GM23248 (cell line): ENCODE data around the gene PTS. TPM values are rescaled to one million over a fixed set of nuclear protein-coding genes. Genes with fewer than 3 reads are reported as not detected.
A peak's percentile ranks its signal among the peaks of the same experiment; 100 is the strongest.

ENCODE experiments used
- DNase-seq: peaks from one replicate; pipeline ENCODE4 v3.0.0-alpha.2; 2015
- H2AFZ ChIP-seq: fragments of 200-600 bp; sonication (generic); 2 replicates; pipeline ENCODE4 v1.6.1; 2016; ENCODE audit warnings: antibody characterized with exemption
- H3F3A ChIP-seq: fragments of 200-600 bp; sonication (generic); 2 replicates; pipeline ENCODE4 v1.6.1; 2016; ENCODE audit warnings: mild to moderate bottlenecking, antibody characterized with exemption, mixed run types; ENCODE audit not compliant: insufficient read depth
- H3K27ac ChIP-seq: fragments of 200-600 bp; sonication (generic); 2 replicates; pipeline ENCODE4 v1.5.1; 2016; ENCODE audit warnings: mild to moderate bottlenecking
- H3K27me3 ChIP-seq: fragments of 200-600 bp; sonication (generic); replicated peaks from 2 replicates; pipeline ENCODE4 v1.6.1; 2016; ENCODE audit warnings: mild to moderate bottlenecking; ENCODE audit not compliant: insufficient read depth
- H3K36me3 ChIP-seq: fragments of 200-600 bp; sonication (generic); 2 replicates; pipeline ENCODE4 v1.6.1; 2016; ENCODE audit warnings: low read depth, mild to moderate bottlenecking
- H3K4me1 ChIP-seq: fragments of 200-600 bp; sonication (generic); 2 replicates; pipeline ENCODE4 v1.6.1; 2016; ENCODE audit warnings: mild to moderate bottlenecking; ENCODE audit not compliant: insufficient read depth
- H3K4me2 ChIP-seq: fragments of 200-600 bp; sonication (generic); one replicate; pipeline ENCODE4 v1.6.1; 2016; ENCODE audit warnings: mild to moderate bottlenecking; ENCODE audit not compliant: unreplicated experiment
- H3K4me3 ChIP-seq: fragments of 200-600 bp; sonication (generic); 2 replicates; pipeline ENCODE4 v1.5.1; 2016; ENCODE audit warnings: mild to moderate bottlenecking
- H3K79me2 ChIP-seq: fragments of 200-600 bp; sonication (generic); 2 replicates; pipeline ENCODE4 v1.6.1; 2016; ENCODE audit warnings: mild to moderate bottlenecking; ENCODE audit not compliant: insufficient read depth
- H3K9ac ChIP-seq: fragments of 200-600 bp; sonication (generic); 2 replicates; pipeline ENCODE4 v1.6.1; 2016; ENCODE audit warnings: mild to moderate bottlenecking
- H3K9me2 ChIP-seq: fragments of 200-600 bp; sonication (generic); 2 replicates; pipeline ENCODE4 v1.6.1; 2016; ENCODE audit warnings: mixed run types, mild to moderate bottlenecking, moderate library complexity; ENCODE audit not compliant: insufficient read depth
- H3K9me3 ChIP-seq: fragments of 200-600 bp; sonication (generic); one replicate; pipeline ENCODE4 v1.6.1; 2017; ENCODE audit warnings: low read depth
- H4K20me1 ChIP-seq: fragments of 200-600 bp; sonication (generic); 2 replicates; pipeline ENCODE4 v1.6.0; 2016; ENCODE audit not compliant: insufficient read depth
- EZH2 ChIP-seq: fragments of 200-600 bp; sonication (generic); IDR thresholded peaks from 2 replicates; pipeline ENCODE4 v1.6.1; 2018; ENCODE audit warnings: antibody characterized with exemption, mild to moderate bottlenecking; ENCODE audit not compliant: insufficient read depth, poor library complexity, severe bottlenecking
- EZH2phosphoT487 ChIP-seq: fragments of 200-600 bp; sonication (generic); IDR thresholded peaks from 2 replicates; pipeline ENCODE4 v1.6.1; 2018; ENCODE audit warnings: antibody characterized with exemption, moderate library complexity, mild to moderate bottlenecking, low read depth; ENCODE audit not compliant: insufficient read depth
- WGBS, 2 experiments: methylation state at CpG; one replicate each; pipeline ENCODE4 v1.1.6; 2015 to 2017; ENCODE audit warnings: low lambda C conversion rate in 2 of 2, low coverage in 1 of 2; ENCODE audit errors: missing lambda C conversion rate in 2 of 2; 5-methylcytosine and 5-hydroxymethylcytosine counted together
- in situ Hi-C: fragments of 300-500 bp; cut with MboI; formaldehyde crosslinking; loops from 2 replicates; pipeline ENCODE4 v1.15.0; 2020
- polyA plus RNA-seq: library from polyadenylated mRNA; unstranded; fragments of >200 nt; fragmentation: Nextera tagmentation; extraction: Ambion mirVana; gene quantifications from 2 replicates; pipeline ENCODE4 v1.2.1, GENCODE V29; 2016
- total RNA-seq: library from RNA; depleted of rRNA; stranded (reverse); fragments of >200 nt; shearing (Covaris generic); gene quantifications from 2 replicates; pipeline ENCODE4 v1.2.3, GENCODE V29; 2014

PTS gene
- total and polyA plus RNA-seq, 2 experiments from 2014 or later = 36.5 to 100 TPM

DNA sequence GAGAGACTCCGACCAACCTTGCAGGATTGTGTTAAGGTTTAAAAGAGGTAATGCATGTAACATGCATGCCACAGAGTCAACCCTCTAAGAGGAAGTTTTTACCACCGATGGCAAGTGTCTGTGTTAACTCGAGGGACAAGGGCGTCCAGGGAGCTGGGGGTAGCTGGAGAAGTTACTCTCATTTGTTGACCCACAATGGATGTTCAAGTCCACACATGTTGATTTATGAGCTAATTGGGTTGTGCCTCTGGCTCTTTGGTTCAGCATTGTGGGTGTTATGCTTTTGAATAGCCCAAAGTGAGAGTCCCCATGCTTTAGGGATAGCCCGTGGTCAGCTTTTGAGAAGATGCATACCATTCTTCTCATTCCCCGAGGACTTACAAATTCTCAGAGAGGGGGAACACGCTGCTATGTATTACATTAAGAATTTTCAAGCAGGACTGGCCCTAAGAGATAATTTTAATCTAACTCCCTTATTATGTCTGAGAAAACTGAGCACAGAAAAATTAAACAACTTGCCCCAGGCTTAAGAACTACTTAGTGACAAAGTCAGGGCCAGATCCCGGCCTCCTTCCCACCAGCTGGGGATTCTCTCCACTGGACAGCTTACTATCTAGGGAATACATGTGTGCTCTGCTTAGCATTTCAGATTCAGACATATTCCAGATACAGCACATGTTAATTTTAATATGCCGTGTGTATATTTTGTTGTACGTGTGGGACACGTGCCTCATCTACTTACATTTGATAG, 39.6 kb downstream of the PTS start:
- H4K20me1 ChIP-seq = no peaks in the 10 kb centered on the region
- H2AFZ ChIP-seq = no peak overlapping the region
- no peak overlapping the region for H3K4me2 ChIP-seq
- H3K4me1 ChIP-seq = no peaks in the 10 kb centered on the region; the same call in 1 of the 2 replicates
- no peak overlapping the region for H3K27ac ChIP-seq
- in situ Hi-C loops = no loop called here
- H3K9me3 ChIP-seq = no peaks in the 10 kb centered on the region
- no peaks in the 10 kb centered on the region for H3K27me3 ChIP-seq
- peak; percentile 22 for DNase-seq
- H3K9ac ChIP-seq = no peak overlapping the region
- H3F3A ChIP-seq = no peaks in the 10 kb centered on the region
- TF ChIP-seq EZH2 (no peak), EZH2phosphoT487 (no peak)
- H3K79me2 ChIP-seq = no peaks in the 10 kb centered on the region
- H3K4me3 ChIP-seq = no peak overlapping the region
- H3K36me3 ChIP-seq = no peaks in the 10 kb centered on the region
- H3K9me2 ChIP-seq = no peaks in the 10 kb centered on the region
- WGBS, 2 experiments = 55 to 56% methylated on average over 11 of the region's 11 CpGs

GRCh38 chr11:112266410-112266778, 40.2 kb downstream of the PTS start:
- Histone ChIP-seq H3K4me2 (no peak overlapping the region), H3K9ac (no peak overlapping the region), H3K27ac (no peak overlapping the region), H3K27me3 (no peaks in the 10 kb centered on the region), H3K36me3 (no peaks in the 10 kb centered on the region), H3K4me3 (no peak overlapping the region), H3K4me1 (no peaks in the 10 kb centered on the region; the same call in 1 of the 2 replicates), H3K9me2 (no peaks in the 10 kb centered on the region), H3K9me3 (no peaks in the 10 kb centered on the region), H4K20me1 (no peaks in the 10 kb centered on the region), H3F3A (no peaks in the 10 kb centered on the region), H2AFZ (no peak overlapping the region), H3K79me2 (no peaks in the 10 kb centered on the region)
- DNase-seq = no peak
- in situ Hi-C loops = no loop called here
- WGBS, 2 experiments = 74 to 88% methylated on average over 3 of the region's 3 CpGs
- TF ChIP-seq EZH2 = no peak
- no peak for TF ChIP-seq EZH2phosphoT487

GRCh38 chr11:112267188-112267591, 41.0 kb downstream of the PTS start:
- H2AFZ ChIP-seq = no peak overlapping the region
- no peak overlapping the region for H3K9ac ChIP-seq
- no peak overlapping the region for H3K4me3 ChIP-seq
- WGBS, 2 experiments = 41 to 50% methylated on average over 5 of the region's 5 CpGs
- no peaks in the 10 kb centered on the region for H3K79me2 ChIP-seq
- no peaks in the 10 kb centered on the region for H3F3A ChIP-seq
- H3K27ac ChIP-seq = no peak overlapping the region
- no peaks in the 10 kb centered on the region for H3K27me3 ChIP-seq
- H4K20me1 ChIP-seq = no peaks in the 10 kb centered on the region
- H3K9me3 ChIP-seq = no peaks in the 10 kb centered on the region
- no peaks in the 10 kb centered on the region for H3K36me3 ChIP-seq
- H3K9me2 ChIP-seq = no peaks in the 10 kb centered on the region
- in situ Hi-C loops = no loop called here
- no peak for DNase-seq
- TF ChIP-seq EZH2phosphoT487 = no peak
- TF ChIP-seq EZH2 = no peak
- H3K4me1 ChIP-seq = no peaks in the 10 kb centered on the region; the same call in 1 of the 2 replicates
- no peak overlapping the region for H3K4me2 ChIP-seq

GRCh38 chr11:112268406-112268805, 42.2 kb downstream of the PTS start:
- TF ChIP-seq EZH2phosphoT487 (no peak), EZH2 (no peak)
- 72 to 73% methylated on average over 5 of the region's 5 CpGs for WGBS, 2 experiments
- no peaks in the 10 kb centered on the region for H3F3A ChIP-seq
- H3K27me3 ChIP-seq = no peaks in the 10 kb centered on the region
- H3K9me3 ChIP-seq = no peaks in the 10 kb centered on the region
- H3K9me2 ChIP-seq = no peaks in the 10 kb centered on the region
- H2AFZ ChIP-seq = no peak overlapping the region
- H3K36me3 ChIP-seq = no peaks in the 10 kb centered on the region
- no peak overlapping the region for H3K4me3 ChIP-seq
- DNase-seq = no peak
- H3K4me1 ChIP-seq = no peaks in the 10 kb centered on the region; the same call in 1 of the 2 replicates
- no peak overlapping the region for H3K9ac ChIP-seq
- H4K20me1 ChIP-seq = no peaks in the 10 kb centered on the region
- no peak overlapping the region for H3K4me2 ChIP-seq
- in situ Hi-C loops = no loop called here
- H3K79me2 ChIP-seq = no peaks in the 10 kb centered on the region
- no peak overlapping the region for H3K27ac ChIP-seq
